ENCODE data around the gene SFRP2.

SFRP2 gene

DNA sequence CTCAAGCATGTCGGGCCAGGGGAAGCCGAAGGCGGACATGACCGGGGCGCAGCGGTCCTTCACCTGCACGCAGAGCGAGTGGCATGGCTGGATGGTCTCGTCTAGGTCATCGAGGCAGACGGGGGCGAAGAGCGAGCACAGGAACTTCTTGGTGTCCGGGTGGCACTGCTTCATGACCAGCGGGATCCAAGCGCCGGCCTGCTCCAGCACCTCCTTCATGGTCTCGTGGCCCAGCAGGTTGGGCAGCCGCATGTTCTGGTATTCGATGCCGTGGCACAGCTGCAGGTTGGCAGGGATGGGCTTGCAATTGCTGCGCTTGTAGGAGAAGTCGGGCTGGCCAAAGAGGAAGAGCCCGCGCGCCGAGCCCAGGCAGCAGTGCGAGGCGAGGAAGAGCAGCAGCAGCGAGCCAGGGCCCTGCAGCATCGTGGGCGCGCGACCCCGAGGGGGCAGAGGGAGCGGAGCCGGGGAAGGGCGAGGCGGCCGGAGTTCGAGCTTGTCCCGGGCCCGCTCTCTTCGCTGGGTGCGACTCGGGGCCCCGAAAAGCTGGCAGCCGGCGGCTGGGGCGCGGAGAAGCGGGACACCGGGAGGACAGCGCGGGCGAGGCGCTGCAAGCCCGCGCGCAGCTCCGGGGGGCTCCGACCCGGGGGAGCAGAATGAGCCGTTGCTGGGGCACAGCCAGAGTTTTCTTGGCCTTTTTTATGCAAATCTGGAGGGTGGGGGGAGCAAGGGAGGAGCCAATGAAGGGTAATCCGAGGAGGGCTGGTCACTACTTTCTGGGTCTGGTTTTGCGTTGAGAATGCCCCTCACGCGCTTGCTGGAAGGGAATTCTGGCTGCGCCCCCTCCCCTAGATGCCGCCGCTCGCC lies at the start of gene SFRP2:
TSS of gene SFRP2 (minus strand) at position 671 of the 864 bp plus-strand sequence. CDS start at position 423, 248 bp downstream.
- DNase-seq (ENCODE audit: low read depth), result no peak

GRCh38 chr4:153838564-153838963 lies 49.7 kb upstream of the SFRP2 start:
- DNase-seq (ENCODE audit: low read depth), result no peak

DNA sequence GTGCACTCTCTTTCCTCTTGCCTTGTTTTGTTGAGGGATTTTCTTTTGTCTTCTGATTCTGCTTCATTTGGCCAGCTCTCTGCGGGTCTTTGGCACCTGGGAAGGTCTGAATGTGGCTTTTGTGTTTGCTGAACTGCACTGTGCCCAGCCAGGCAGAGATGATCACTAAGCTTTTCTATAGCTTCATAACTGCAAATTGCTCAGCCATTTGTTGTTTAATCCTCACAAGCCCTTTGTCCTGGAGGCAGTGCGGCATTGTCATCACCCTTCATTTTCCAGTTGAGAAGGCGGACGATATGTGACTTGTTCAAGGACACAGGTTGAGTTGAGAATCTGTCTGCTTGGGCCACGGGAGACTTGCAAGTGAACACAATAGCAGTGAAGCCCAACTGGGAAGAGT lies 46.0 kb upstream of the SFRP2 start:
- DNase-seq (ENCODE audit: low read depth), result no peak

GRCh38 chr4:153832720-153833287 lies 43.9 kb upstream of the SFRP2 start:
- DNase-seq (ENCODE audit: low read depth), result no peak

GRCh38 chr4:153832054-153832453 lies 43.2 kb upstream of the SFRP2 start:
- DNase-seq (ENCODE audit: low read depth), result no peak

DNA sequence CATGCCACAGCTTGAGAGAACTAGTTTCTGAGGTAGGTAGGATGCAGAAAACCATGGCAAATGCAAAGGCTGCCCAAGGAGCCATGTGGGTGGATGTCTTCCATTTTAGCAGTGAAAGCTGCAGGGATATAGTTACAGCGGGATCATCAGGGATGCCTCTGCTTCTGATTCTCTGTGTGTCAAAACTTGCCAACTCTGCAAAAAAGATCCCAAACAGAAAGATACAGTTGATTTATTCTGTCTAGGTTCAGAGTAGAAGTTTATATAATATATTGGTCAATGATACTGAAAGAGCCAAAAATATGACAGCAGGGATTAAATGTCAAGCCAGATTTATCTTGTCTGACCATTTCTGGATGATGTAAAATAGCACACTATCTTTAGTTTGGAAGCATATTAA lies 42.4 kb upstream of the SFRP2 start:
- DNase-seq (ENCODE audit: low read depth), result no peak

GRCh38 chr4:153825691-153826090 lies 36.8 kb upstream of the SFRP2 start:
- DNase-seq (ENCODE audit: low read depth), result no peak

GRCh38 chr4:153825126-153825525 lies 36.2 kb upstream of the SFRP2 start:
- DNase-seq (ENCODE audit: low read depth), result no peak

DNA sequence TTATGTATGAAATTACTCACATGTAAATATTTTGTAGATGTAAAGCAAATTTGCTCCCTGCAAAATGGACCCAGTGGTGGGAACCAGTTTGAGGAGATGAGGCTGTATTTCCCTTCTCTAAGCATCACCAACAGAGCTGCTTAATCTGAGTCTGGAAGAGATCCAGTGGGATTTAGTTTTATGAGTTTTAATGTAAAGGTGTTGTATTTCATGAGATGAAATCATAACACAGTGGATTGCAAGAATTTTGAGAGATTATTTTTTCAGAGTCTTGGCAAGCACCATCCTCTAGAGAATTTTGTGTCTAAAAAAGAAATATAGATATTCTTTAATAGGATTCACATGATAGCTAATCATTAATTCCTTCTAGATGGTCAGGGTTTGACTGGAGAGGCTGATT lies 35.6 kb upstream of the SFRP2 start:
- no peak for DNase-seq (ENCODE audit: low read depth)

DNA sequence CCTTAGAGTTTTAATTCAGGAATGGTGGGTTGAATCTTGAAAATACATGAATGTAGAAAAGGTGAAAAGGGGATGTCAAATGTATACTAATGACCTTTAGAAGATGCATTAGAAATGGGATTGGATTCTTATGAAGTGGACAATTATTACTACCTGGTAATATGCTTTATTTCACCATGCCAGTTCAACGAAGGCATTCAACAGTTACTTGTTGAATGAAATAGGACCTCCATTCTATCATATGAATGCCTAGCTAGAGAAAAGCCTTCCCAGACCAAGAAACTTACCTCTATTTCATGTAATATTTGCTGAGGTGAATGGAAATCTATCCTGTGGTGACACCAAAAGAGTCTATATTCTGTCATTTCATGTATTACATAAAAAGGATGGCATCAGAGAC lies 34.6 kb upstream of the SFRP2 start:
- no peak for DNase-seq (ENCODE audit: low read depth)

- no peak for DNase-seq (ENCODE audit: low read depth)
Measured at GRCh38 chr4:153822316-153822715, 33.4 kb upstream of the SFRP2 start.

DNA sequence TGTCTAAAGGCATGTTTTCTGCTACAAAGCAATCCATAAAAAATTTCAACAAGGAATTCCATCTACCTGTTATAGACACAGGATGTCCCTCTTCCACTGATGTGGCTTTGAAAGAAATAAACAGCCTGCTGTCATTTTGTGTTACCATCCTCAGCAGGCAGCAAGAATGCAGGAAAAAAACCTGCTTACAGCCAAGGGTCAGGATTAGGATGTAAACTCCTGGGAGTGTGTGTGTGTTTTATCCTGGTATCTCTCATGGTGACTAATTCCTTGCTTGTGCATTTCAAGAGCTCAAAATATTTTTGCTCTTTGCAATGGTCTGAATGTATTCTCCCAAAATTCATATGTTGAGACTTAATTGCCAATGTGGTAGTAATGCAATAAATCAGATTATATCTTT lies 28.6 kb upstream of the SFRP2 start:
- no peak for DNase-seq (ENCODE audit: low read depth)

DNA sequence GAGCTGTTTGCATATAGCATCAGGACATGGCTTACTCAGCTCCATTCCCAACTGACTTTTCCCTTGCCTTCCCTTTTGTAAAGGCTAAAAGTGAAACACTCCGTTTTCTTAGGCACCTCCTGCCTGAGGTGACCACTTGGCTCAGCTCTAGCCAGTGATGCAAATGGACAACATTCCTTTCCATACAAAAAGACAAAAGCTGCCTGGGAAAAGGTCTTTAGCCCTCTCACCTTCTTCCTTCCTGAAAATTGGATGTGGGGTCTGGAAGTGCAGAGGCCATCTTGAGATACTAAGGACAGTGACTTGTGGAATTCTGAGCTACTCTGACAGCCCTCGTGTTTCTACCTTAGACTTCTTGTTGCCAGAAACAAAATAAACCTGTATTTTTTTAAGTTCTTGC lies 27.7 kb upstream of the SFRP2 start:
- DNase-seq (ENCODE audit: low read depth), result no peak

DNA sequence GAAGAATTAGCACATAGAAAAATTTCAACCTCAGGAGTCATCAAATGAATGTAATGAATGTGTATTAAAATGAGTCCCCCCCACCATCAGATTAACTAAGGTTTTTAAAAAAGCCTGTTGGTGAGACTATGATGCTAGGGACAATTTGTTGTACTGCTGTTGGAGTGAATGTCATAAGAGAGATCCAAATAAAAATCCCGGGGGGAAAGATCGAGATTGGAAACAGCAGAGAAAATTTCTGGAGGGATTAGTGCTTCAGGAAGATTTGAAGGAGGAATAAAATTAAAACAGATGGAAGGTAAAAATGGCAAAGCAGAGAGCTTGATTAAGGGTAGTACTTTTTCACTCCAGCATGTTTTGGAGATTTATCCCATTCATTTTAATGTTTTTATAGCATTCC lies 25.9 kb upstream of the SFRP2 start:
- DNase-seq (ENCODE audit: low read depth), result no peak

DNA sequence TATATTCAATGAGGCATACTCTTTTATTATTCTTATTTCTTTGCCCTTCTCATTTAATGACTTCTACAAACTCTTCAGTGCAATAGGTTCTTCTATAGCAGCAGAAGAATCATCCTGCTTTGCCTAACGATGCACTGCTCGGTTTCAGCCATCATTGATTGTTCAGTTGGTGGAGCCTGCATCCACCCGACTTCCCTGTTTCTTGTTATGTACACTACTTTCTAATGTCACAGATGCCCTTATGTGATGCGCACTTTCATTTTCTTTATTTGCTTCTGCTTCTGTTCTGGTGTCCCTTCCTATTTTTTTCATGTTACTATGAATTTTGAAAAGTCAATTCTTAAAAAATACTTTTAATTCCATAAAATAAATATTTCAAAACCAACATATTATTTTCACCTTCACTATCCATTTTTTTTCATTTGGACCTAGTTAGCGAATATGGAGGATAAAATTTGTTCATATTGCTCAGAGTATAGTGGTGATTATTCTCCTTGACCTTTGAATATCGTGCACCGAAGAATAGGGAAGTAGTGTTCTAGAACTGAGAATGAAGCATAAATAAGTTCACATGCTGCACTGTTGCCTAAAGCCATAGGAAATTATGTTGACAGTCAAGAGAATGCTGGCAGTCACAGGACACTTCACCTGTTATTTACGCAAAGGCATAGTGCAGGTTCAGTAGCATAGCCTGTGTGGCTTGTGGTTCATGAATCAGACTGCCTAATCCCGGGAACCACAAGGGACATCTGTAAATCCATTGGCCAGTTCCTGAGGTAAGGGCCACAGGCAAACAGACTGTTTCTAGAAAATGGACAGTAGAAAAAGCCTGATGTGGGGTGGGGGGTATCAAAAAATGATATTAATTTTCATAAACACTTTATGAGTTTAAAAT lies 21.3 kb upstream of the SFRP2 start:
- DNase-seq (ENCODE audit: low read depth), result no peak

DNA sequence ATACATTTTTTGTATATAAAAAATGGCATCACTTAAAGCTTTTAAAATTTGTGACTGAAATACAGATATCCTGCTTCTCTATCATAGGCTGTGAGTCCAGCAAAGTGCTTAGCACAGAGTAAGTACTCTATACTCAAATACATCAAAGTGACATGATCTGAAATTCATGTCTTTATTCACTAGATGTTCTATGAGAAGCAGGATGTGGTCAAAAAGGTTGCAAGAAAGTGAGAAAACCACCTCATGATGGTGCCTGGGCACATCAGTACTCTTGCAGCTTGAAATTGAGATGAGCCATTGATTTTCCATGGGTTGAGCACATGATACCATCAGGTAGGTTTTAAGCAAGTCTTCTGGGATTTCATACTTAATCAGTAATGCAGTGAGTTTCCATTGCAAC lies 20.4 kb upstream of the SFRP2 start:
- no peak for DNase-seq (ENCODE audit: low read depth)

GRCh38 chr4:153808175-153808574 lies 19.3 kb upstream of the SFRP2 start:
- DNase-seq (ENCODE audit: low read depth), result no peak

- no peak for DNase-seq (ENCODE audit: low read depth)
Measured at GRCh38 chr4:153806073-153806472, 17.2 kb upstream of the SFRP2 start.

DNA sequence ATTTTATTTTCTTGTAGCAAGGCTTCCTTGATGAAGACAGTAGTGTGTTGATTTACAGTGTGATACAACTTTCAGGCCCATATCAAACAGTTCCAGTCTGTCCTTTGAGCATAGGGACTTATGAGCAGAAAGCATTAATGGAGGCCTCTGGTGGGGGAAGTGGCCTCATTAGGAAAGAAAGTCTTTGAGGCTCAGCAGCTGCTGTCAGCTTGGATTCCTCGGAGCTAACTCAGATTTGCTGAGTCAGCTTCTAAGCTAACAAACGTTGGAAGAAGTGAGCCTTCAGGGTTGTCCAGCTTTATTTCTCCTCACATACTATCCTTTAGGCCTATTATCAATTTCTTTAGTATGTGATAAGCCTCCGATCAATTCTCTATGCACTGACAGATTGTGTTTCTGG lies 15.8 kb upstream of the SFRP2 start:
- DNase-seq (ENCODE audit: low read depth), result no peak

DNA sequence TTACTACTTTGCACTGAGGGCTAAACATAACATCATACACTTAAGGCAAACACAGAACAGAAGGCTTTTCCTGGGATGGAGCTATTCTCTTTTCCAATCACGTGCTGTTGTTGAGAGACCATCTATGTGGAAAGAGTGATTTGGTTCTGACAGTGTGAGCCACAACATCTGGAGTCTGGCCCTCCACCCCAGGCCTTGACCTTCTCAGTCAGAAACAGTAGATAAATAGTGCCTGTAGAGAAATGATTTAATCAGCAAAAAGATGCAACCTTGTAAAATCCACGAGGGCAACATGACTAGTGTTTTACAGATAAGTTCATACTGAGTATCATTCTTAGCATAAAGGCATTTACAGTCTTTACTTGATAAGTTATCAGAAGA lies 10.8 kb upstream of the SFRP2 start:
- no peak for DNase-seq (ENCODE audit: low read depth)

DNA sequence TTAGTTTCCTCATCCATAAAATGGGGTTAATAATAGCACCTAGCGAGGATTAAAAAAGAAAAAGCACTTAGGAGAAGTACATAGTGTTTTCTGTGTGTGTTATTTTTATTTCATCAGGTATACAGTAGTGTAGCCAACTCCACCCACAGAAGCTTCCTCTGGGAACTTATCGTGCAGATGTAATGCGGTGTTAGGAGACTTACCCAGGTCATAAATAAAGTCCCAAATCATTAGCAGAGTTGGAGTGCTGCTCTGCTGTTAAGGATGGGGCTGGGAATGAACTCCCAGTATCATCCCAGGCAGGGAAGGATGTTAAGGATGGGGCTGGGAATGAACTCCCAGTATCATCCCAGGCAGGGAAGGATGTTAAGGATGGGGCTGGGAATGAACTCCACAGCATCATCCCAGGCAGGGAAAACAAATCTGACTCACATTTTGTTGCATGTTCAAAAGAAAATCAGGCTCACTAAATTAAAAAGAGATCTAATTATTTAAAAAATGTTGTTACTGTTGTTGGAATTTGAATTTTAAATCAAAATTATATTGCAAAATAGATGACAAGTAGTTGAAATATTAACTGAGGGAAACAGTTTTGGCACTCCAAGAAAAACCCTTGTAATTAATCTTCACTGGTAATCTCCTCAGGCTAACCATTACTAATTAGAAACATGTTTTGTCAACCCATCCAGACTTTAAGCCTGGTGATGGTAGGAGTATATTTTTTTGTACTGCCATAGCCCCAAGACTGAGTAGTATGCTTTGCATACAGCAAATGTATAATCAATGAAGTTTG lies 10.2 kb upstream of the SFRP2 start:
- no peak for DNase-seq (ENCODE audit: low read depth)

DNA sequence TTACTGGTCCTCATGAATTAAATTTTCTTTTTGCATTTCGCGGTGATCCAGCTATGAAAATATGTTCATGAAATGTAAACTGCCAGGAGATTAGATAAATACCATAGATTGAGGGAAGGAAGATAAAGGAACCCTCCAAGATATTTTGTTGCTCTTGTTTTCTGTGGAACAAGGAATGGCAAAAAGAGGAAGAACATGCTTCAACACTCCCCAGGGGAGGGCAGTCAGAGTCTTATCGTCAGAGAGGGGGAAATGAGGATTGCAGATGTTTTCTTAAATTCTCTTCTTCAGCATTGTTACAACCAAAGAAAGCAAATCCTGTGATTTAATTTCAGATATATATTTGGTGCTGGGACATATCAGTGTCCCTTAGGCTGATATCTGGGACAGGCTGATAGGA lies 9.5 kb upstream of the SFRP2 start:
- DNase-seq (ENCODE audit: low read depth), result no peak

Data from activated T-cell treated with anti-CD3 and anti-CD28 coated beads for 1 hour (primary cell).